HepG2 (cell line): ENCODE results near the gene RRBP1. TPM values are rescaled to one million over a fixed set of nuclear protein-coding genes. Genes with fewer than 3 reads are reported as not detected.

ENCODE experiments used
- ATAC-seq: fragments of 200-7000 bp; cut with Tn5 transposase; 3 replicates; pipeline ENCODE4 v1.9.1; 2020; ENCODE audit warnings: mild to moderate bottlenecking, moderate library complexity
- BruUV-seq: library from RNA; stranded (reverse); fragments of 400-500 nt; replicated peaks from 2 replicates; lab custom pipeline; 2021; lab: Mats Ljungman, UMichigan
- CTCF ChIA-PET: fragments of 300-600 bp; formaldehyde crosslinking; extraction: SDS; loops from one replicate; lab custom pipeline; 2021; ENCODE audit warnings: low total read pairs, inconsistent platforms, low intra/inter-chr PET ratio; lab: Yijun Ruan, JAX
- POLR2A ChIA-PET: fragments of 350-600 bp; sonication (Branson Sonifier 250); formaldehyde crosslinking; loops from one replicate; lab custom pipeline; 2020; ENCODE audit warnings: antibody characterized with exemption, inconsistent platforms; lab: Yijun Ruan, JAX
- DNase-seq: peaks from one replicate; pipeline ENCODE4 v3.0.0-alpha.2; 2015; ENCODE audit warnings: low spot score
- FAIRE-seq: peaks from 3 replicates; lab custom pipeline; 2011; peaks lifted over from hg19 to GRCh38; lab: Jason Lieb, UNC
- H2AFZ ChIP-seq: one replicate; pipeline ENCODE4 v1.6.1; 2011; ENCODE audit warnings: low read length, inconsistent platforms
- H3K27ac ChIP-seq: fragments of 300-600 bp; 3 replicates; pipeline ENCODE4 v1.8.0; 2011; ENCODE audit warnings: mixed run types, mild to moderate bottlenecking, mixed read lengths, low read length, inconsistent platforms; ENCODE audit not compliant: insufficient read depth; ENCODE audit errors: extremely low read length
- H3K27me3 ChIP-seq, 2 experiments: fragments of 200-600 bp in 1 of 2; 2 replicates in 1 of 2; 3 replicates in 1 of 2; pipeline versions ENCODE4 v1.6.0 to v1.8.0; 2011; ENCODE audit warnings: low read length in 2 of 2, mild to moderate bottlenecking in 2 of 2, moderate library complexity in 2 of 2, inconsistent platforms in 1 of 2; ENCODE audit not compliant: insufficient read depth in 2 of 2, control insufficient read depth in 1 of 2
- H3K36me3 ChIP-seq, 2 experiments: fragments of 200-600 bp in 1 of 2; replicated peaks in 1 of 2; 2 replicates in 1 of 2; 3 replicates in 1 of 2; pipeline versions ENCODE4 v1.5.1 to v1.8.0; 2011; ENCODE audit warnings: low read length in 2 of 2, inconsistent platforms in 1 of 2; ENCODE audit not compliant: insufficient read depth in 2 of 2, control insufficient read depth in 1 of 2
- H3K4me1 ChIP-seq: 2 replicates; pipeline ENCODE4 v1.5.1; 2012; ENCODE audit warnings: low read length, inconsistent platforms; ENCODE audit not compliant: insufficient read depth
- H3K4me2 ChIP-seq: 2 replicates; pipeline ENCODE4 v1.6.0; 2011; ENCODE audit warnings: low read depth, low read length, inconsistent platforms
- H3K4me3 ChIP-seq, 3 experiments: fragments of 200-600 bp in 1 of 3; sonication (generic), shearing (Covaris generic) in 1 of 3; replicated peaks in 1 of 3; 2 replicates each; pipeline ENCODE4 v1.5.1; 2011 to 2016; ENCODE audit warnings: low read length in 3 of 3, inconsistent platforms in 2 of 3, low read depth in 2 of 3, mild to moderate bottlenecking in 2 of 3, control low read depth in 1 of 3, mixed read lengths in 1 of 3; ENCODE audit not compliant: insufficient read depth in 1 of 3
- H3K79me2 ChIP-seq: one replicate; pipeline ENCODE4 v1.6.1; 2011; ENCODE audit warnings: low read length, inconsistent platforms; ENCODE audit not compliant: insufficient read depth
- H3K9ac ChIP-seq: 2 replicates; pipeline ENCODE4 v1.6.0; 2011; ENCODE audit warnings: mild to moderate bottlenecking, low read depth, low read length, inconsistent platforms; ENCODE audit not compliant: insufficient read depth
- H3K9me3 ChIP-seq: 2 replicates; pipeline ENCODE4 v1.5.1; 2012; ENCODE audit warnings: mild to moderate bottlenecking, low read length
- H4K20me1 ChIP-seq: 2 replicates; pipeline ENCODE4 v1.6.0; 2011; ENCODE audit warnings: inconsistent platforms, mild to moderate bottlenecking, low read length, moderate library complexity; ENCODE audit not compliant: insufficient read depth
- CBX2 ChIP-seq, 2 experiments: fragments of 200-600 bp in 1 of 2; sonication (generic); formaldehyde crosslinking in 1 of 2; IDR thresholded peaks; 2 replicates each; pipeline versions ENCODE4 v1.7.0 to v1.8.1; 2018 to 2022; ENCODE audit warnings: low read depth in 2 of 2, low read length in 1 of 2, mild to moderate bottlenecking in 1 of 2, missing genetic modification reagents in 1 of 2
- HCFC1 ChIP-seq: fragments of 150-350 bp; IDR thresholded peaks from 2 replicates; pipeline ENCODE4 v1.6.1; 2014; ENCODE audit warnings: low read depth, low read length
- LBX2 ChIP-seq: sonication (generic); formaldehyde crosslinking; IDR thresholded peaks from 2 replicates; pipeline ENCODE4 v1.5.0; 2020; ENCODE audit warnings: missing genetic modification reagents, mild to moderate bottlenecking, borderline replicate concordance
- MTERF4 ChIP-seq: sonication (generic); formaldehyde crosslinking; IDR thresholded peaks from 2 replicates; pipeline ENCODE4 v1.8.0; 2023; ENCODE audit warnings: mild to moderate bottlenecking, missing genetic modification reagents
- MZF1 ChIP-seq: sonication (generic); formaldehyde crosslinking; IDR thresholded peaks from 2 replicates; pipeline ENCODE4 v1.8.1; 2023; ENCODE audit warnings: mild to moderate bottlenecking, missing genetic modification reagents, borderline replicate concordance
- NR2F2 ChIP-seq: IDR thresholded peaks from 2 replicates; pipeline ENCODE4 v1.6.1; 2012; ENCODE audit warnings: low read depth, inconsistent platforms, borderline replicate concordance
- POLR2AphosphoS5 ChIP-seq: IDR thresholded peaks from 2 replicates; pipeline ENCODE4 v1.6.1; 2012; ENCODE audit warnings: low read depth, low read length
- TAF1 ChIP-seq: sonication (generic); formaldehyde crosslinking; IDR thresholded peaks from 2 replicates; pipeline ENCODE4 v1.4.0; 2020; ENCODE audit warnings: missing genetic modification reagents
- ZBTB44 ChIP-seq: sonication (generic); formaldehyde crosslinking; IDR thresholded peaks from 2 replicates; pipeline ENCODE4 v1.4.0; 2020; ENCODE audit warnings: missing genetic modification reagents
- ZC3H4 ChIP-seq: sonication (generic); formaldehyde crosslinking; IDR thresholded peaks from 2 replicates; pipeline ENCODE4 v1.4.0; 2020; ENCODE audit warnings: missing genetic modification reagents, borderline replicate concordance
- ZMAT3 ChIP-seq: sonication (generic); formaldehyde crosslinking; conservative IDR thresholded peaks from 2 replicates; pipeline ENCODE4 v1.7.0; 2021; ENCODE audit warnings: missing genetic modification reagents
- WGBS: methylation state at CpG from one replicate; pipeline ENCODE4 v1.1.6; 2017; ENCODE audit warnings: low lambda C conversion rate; 5-methylcytosine and 5-hydroxymethylcytosine counted together
- in situ Hi-C: cut with HindIII; loops from 2 replicates; pipeline ENCODE4 v1.10.0; 2017; ENCODE audit warnings: low pct_unique_long_range_greater_than_20kb; ENCODE audit not compliant: extremely low pct_ligation_motif_present
- intact Hi-C: fragments of 100-400 bp; cut with micrococcal nuclease; formaldehyde crosslinking; loops from one replicate; pipeline ENCODE4 v1.10.0; 2022; ENCODE audit not compliant: unreplicated experiment
- polyA plus RNA-seq, 8 experiments: library from polyadenylated mRNA; depleted of rRNA in 3 of 8; stranded (reverse) in 7 of 8; unstranded in 1 of 8; fragments of >200 nt; fragmentation: Illumina TruSeq in 4 of 8; extraction: Trizol in 4 of 8; gene quantifications; 2 replicates each; pipeline versions ENCODE4 v1.2.1 to v1.2.3, GENCODE V29; 2011 to 2016; ENCODE audit warnings: low read depth in 4 of 8, missing spikeins in 1 of 8, mixed read lengths in 1 of 8; ENCODE audit not compliant: insufficient read depth in 1 of 8
- total RNA-seq, 5 experiments: library from RNA; depleted of rRNA; stranded (reverse); fragments of >200 nt; fragmentation: Illumina TruSeq; extraction: Trizol; gene quantifications; 2 replicates each; pipeline ENCODE4 v1.2.3, GENCODE V29; 2016; ENCODE audit warnings: low read depth in 1 of 5
- TF ChIP-seq, protein P1 (sequence below): sonication (generic); formaldehyde crosslinking; IDR thresholded peaks from 2 replicates; pipeline ENCODE4 v1.8.1; 2022; ENCODE audit warnings: low read depth, mild to moderate bottlenecking, missing genetic modification reagents
- TF ChIP-seq, protein P2 (sequence below): sonication (generic); formaldehyde crosslinking; IDR thresholded peaks from 2 replicates; pipeline ENCODE4 v1.8.0; 2022; ENCODE audit warnings: mild to moderate bottlenecking, missing genetic modification reagents

Gene RRBP1
- total and polyA plus RNA-seq, 2 of the 13 experiments (the other 11 are each of a cell fraction or from before 2014, with no cell fraction given) = 150 to 222 TPM

DNA sequence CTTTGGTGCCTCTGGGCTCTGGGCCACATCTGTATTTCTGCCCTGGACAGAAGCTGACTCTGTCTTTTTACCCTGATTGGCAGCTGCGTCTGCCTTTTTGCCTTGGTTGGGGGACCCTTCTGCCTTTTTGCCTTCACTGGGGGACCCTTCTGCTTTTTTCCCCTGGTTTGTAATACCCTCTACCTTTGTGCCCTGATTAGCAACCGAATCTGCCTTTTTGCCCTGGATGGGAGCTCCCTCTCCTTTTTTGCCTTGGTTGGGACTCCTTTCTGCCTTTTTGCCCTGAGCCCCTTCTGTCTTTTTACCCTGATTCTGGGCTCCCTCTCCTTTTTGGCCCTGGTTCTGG lies 23.4 kb downstream of the RRBP1 start (continued):
- TF ChIP-seq, protein P1, sequence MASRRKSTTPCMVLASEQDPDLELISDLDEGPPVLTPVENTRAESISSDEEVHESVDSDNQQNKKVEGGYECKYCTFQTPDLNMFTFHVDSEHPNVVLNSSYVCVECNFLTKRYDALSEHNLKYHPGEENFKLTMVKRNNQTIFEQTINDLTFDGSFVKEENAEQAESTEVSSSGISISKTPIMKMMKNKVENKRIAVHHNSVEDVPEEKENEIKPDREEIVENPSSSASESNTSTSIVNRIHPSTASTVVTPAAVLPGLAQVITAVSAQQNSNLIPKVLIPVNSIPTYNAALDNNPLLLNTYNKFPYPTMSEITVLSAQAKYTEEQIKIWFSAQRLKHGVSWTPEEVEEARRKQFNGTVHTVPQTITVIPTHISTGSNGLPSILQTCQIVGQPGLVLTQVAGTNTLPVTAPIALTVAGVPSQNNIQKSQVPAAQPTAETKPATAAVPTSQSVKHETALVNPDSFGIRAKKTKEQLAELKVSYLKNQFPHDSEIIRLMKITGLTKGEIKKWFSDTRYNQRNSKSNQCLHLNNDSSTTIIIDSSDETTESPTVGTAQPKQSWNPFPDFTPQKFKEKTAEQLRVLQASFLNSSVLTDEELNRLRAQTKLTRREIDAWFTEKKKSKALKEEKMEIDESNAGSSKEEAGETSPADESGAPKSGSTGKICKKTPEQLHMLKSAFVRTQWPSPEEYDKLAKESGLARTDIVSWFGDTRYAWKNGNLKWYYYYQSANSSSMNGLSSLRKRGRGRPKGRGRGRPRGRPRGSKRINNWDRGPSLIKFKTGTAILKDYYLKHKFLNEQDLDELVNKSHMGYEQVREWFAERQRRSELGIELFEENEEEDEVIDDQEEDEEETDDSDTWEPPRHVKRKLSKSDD (CRISPR knock-in tag) = no peak
- TF ChIP-seq TAF1 (CRISPR knock-in tag) (no peak), CBX2 (IDR thresholded peaks at IDR 0.05; ENCODE audit: low read depth, low read length) (no peak), CBX2 (CRISPR knock-in tag; IDR thresholded peaks at IDR 0.05; ENCODE audit: low read depth) (no peak)
- TF ChIP-seq, protein P2, sequence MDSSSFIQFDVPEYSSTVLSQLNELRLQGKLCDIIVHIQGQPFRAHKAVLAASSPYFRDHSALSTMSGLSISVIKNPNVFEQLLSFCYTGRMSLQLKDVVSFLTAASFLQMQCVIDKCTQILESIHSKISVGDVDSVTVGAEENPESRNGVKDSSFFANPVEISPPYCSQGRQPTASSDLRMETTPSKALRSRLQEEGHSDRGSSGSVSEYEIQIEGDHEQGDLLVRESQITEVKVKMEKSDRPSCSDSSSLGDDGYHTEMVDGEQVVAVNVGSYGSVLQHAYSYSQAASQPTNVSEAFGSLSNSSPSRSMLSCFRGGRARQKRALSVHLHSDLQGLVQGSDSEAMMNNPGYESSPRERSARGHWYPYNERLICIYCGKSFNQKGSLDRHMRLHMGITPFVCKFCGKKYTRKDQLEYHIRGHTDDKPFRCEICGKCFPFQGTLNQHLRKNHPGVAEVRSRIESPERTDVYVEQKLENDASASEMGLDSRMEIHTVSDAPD (CRISPR knock-in tag) = no peak

DNA sequence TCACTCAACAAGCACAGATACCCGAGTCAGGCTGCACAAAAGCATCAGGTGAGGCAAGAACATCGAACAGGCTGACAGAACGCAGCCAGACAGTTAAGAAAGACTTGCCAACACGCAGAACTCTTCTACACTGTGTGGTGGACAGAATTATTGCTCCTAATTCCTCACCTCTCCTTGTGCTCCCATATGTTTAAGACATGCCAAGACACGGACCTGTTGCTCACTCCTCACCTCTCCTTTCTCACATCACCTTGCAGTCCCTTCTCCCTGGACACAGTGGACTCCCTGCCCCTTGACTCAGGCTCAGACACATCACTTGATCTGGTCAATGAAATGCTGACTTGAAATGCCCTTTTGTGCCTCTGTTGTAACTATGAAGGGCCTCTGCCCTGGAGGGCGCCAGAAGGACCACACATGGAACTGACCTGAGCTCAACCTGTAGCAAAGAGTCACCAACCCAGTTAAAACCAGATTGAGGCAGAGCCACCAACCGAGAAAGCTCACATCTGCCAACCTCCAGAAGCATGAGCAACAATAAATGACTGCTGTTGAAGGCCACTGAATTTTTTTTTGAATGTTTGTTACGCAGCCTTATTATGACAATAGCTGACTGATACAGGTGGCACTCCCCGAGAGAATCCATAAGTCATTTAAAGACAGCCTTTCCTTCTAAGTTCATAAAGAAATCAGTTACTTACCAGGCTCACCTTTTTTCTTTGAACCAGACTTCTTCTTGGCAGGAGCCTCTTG lies 24.0 kb downstream of the RRBP1 start:
- ATAC-seq (no peak; the same call in 2 of the 3 replicates), DNase-seq (no peak), FAIRE-seq (no peak)
- in situ Hi-C loops = no loop called here
- peaks cover 28% of the 10 kb centered on the region for H3K4me1 ChIP-seq
- no peak overlapping the region for H3K4me2 ChIP-seq
- no peak overlapping the region for H2AFZ ChIP-seq
- H3K27ac ChIP-seq = no peak overlapping the region
- no peaks in the 10 kb centered on the region for H3K9me3 ChIP-seq
- no peak overlapping the region for H3K4me3 ChIP-seq
- CTCF ChIA-PET = interaction anchor here (2.1 kb wide), 1 partner anchor 240 kb away, joined by 7 read pairs; no protein-coding TSS in a partner anchor
- H3K9ac ChIP-seq = no peak overlapping the region
- WGBS = 94% methylated on average over 9 of the region's 9 CpGs
- BruUV-seq = no TSS peak
- peaks cover 82% of the 10 kb centered on the region for H3K79me2 ChIP-seq
- intact Hi-C loops = loop anchor here (5.0 kb wide), 1 partner anchor 239 kb away; no protein-coding TSS in a partner anchor
- peaks cover 53 to 75% of the 10 kb centered on the region in 2 experiments for H3K36me3 ChIP-seq
- POLR2A ChIA-PET = no interaction called here
- peaks cover 89% of the 10 kb centered on the region for H4K20me1 ChIP-seq
- H3K27me3 ChIP-seq = no peaks in the 10 kb centered on the region
- TF ChIP-seq LBX2 (no peak), ZMAT3 (CRISPR knock-in tag) (no peak), POLR2AphosphoS5 (peak; percentile 34; the same call in 1 of the 2 replicates), MTERF4 (CRISPR knock-in tag) (no peak), HCFC1 (no peak), ZBTB44 (CRISPR knock-in tag) (no peak), NR2F2 (no peak), MZF1 (CRISPR knock-in tag) (no peak), ZC3H4 (CRISPR knock-in tag) (no peak)
